B cell (primary cell): ENCODE results near the gene TIA1. TPM values are rescaled to one million over a fixed set of nuclear protein-coding genes. Genes with fewer than 3 reads are reported as not detected.

Experiments
- ATAC-seq: fragments of 200-7000 bp; cut with Tn5 transposase; one replicate; pipeline ENCODE4 v1.10.0; 2021; ENCODE audit warnings: low read depth, mild to moderate bottlenecking, moderate number of reproducible peaks, moderate library complexity
- CTCF ChIA-PET: fragments of 350-600 bp; sonication (Branson Sonifier 250); formaldehyde crosslinking; loops from one replicate; lab custom pipeline; 2021; ENCODE audit warnings: antibody characterized with exemption, inconsistent platforms; lab: Charles Lee
- POLR2A ChIA-PET: fragments of 350-600 bp; sonication (Branson Sonifier 250); formaldehyde crosslinking; loops from one replicate; lab custom pipeline; 2021; ENCODE audit warnings: antibody characterized with exemption; lab: Charles Lee
- DNase-seq: peaks from one replicate; pipeline ENCODE4 v3.0.0; 2013
- H2AFZ ChIP-seq: 2 replicates; pipeline ENCODE4 v1.6.1; 2012; ENCODE audit warnings: mild to moderate bottlenecking, low read depth, low read length; ENCODE audit not compliant: insufficient read depth, poor library complexity, severe bottlenecking
- H3K27ac ChIP-seq, 2 donors: 1 replicate in 1 of 2; 2 replicates in 1 of 2; pipeline ENCODE4 v1.5.1; 2012 to 2013; ENCODE audit warnings: low read length in 2 of 2, mild to moderate bottlenecking in 2 of 2, moderate library complexity in 1 of 2
- H3K27me3 ChIP-seq, 4 experiments: fragments of 200-600 bp in 1 of 4; sonication (generic) in 1 of 4; replicated peaks in 1 of 4; 1 replicate in 2 of 4; 2 replicates in 2 of 4; pipeline versions ENCODE4 v1.6.1 to v1.7.0; 2013 to 2016; ENCODE audit warnings: low read length in 3 of 4, mild to moderate bottlenecking in 2 of 4, mixed read lengths in 1 of 4, moderate library complexity in 1 of 4; ENCODE audit not compliant: insufficient read depth in 4 of 4, control insufficient read depth in 3 of 4; ENCODE audit errors: control extremely low read depth in 1 of 4
- H3K36me3 ChIP-seq, 2 experiments: replicated peaks in 1 of 2; 1 replicate in 1 of 2; 2 replicates in 1 of 2; pipeline versions ENCODE4 v1.6.1 to v1.7.1; 2013; ENCODE audit warnings: low read length in 1 of 2; ENCODE audit not compliant: insufficient read depth in 2 of 2, control insufficient read depth in 1 of 2; ENCODE audit errors: control extremely low read depth in 1 of 2, extremely low read depth in 1 of 2
- H3K4me1 ChIP-seq, 2 donors: fragments of 200-600 bp in 1 of 2; sonication (generic) in 1 of 2; 1 replicate in 1 of 2; 2 replicates in 1 of 2; pipeline versions ENCODE4 v1.5.1 to v1.6.1; 2013 to 2017; ENCODE audit warnings: low read length in 2 of 2; ENCODE audit not compliant: control insufficient read depth in 2 of 2, insufficient read depth in 2 of 2
- H3K4me2 ChIP-seq: replicated peaks from 2 replicates; pipeline ENCODE3; 2012; ENCODE audit warnings: mild to moderate bottlenecking, low read depth, low read length; ENCODE audit not compliant: poor library complexity, severe bottlenecking
- H3K4me3 ChIP-seq, 5 experiments: fragments of 200-600 bp in 1 of 5; sonication (generic) in 1 of 5; 1 replicate in 3 of 5; 2 replicates in 2 of 5; pipeline versions ENCODE4 v1.5.1 to v1.7.0; 2011 to 2016; ENCODE audit warnings: low read length in 4 of 5, mild to moderate bottlenecking in 4 of 5, low read depth in 2 of 5, control low read depth in 1 of 5, moderate library complexity in 1 of 5; ENCODE audit not compliant: insufficient read depth in 1 of 5; ENCODE audit errors: control extremely low read depth in 1 of 5, extremely low read depth in 1 of 5
- H3K79me2 ChIP-seq: fragments of 200-600 bp; sonication (generic); one replicate; pipeline ENCODE4 v1.6.0; 2016; ENCODE audit warnings: low read length; ENCODE audit not compliant: control insufficient read depth, insufficient read depth
- H3K9ac ChIP-seq: fragments of 200-600 bp; sonication (generic); 2 replicates; pipeline ENCODE4 v1.6.1; 2017; ENCODE audit warnings: mild to moderate bottlenecking, low read length, moderate library complexity
- H3K9me3 ChIP-seq, 3 donors: one replicate each; pipeline versions ENCODE4 v1.6.1 to v1.7.1; 2013; ENCODE audit warnings: low read length in 2 of 3; ENCODE audit not compliant: control insufficient read depth in 2 of 3, insufficient read depth in 1 of 3; ENCODE audit errors: control extremely low read depth in 1 of 3
- H4K20me1 ChIP-seq: 2 replicates; pipeline ENCODE4 v1.6.0; 2012; ENCODE audit warnings: mild to moderate bottlenecking, low read length; ENCODE audit not compliant: insufficient read depth, control insufficient read depth, poor library complexity, severe bottlenecking
- H3K27ac Mint-ChIP-seq: one replicate; pipeline ENCODE4 v1.8.0; 2021; ENCODE audit warnings: mixed read lengths
- H3K27me3 Mint-ChIP-seq: one replicate; pipeline ENCODE4 v1.8.0; 2021; ENCODE audit warnings: mixed read lengths
- H3K4me1 Mint-ChIP-seq: one replicate; pipeline ENCODE4 v1.8.0; 2021; ENCODE audit warnings: mixed read lengths
- H3K4me3 Mint-ChIP-seq: one replicate; pipeline ENCODE4 v1.8.0; 2021; ENCODE audit warnings: mixed read lengths
- H3K9me3 Mint-ChIP-seq: one replicate; pipeline ENCODE4 v1.8.0; 2022; ENCODE audit warnings: mixed read lengths; ENCODE audit not compliant: insufficient read depth
- EZH2 ChIP-seq: IDR thresholded peaks from 2 replicates; pipeline ENCODE4 v1.6.1; 2012; ENCODE audit warnings: borderline replicate concordance, low read depth, mild to moderate bottlenecking, moderate library complexity, low read length; ENCODE audit not compliant: insufficient read depth, poor library complexity, severe bottlenecking
- WGBS: methylation state at CpG from one replicate; pipeline ENCODE4 v1.1.5; 2013; ENCODE audit warnings: missing lambda C conversion rate; ENCODE audit not compliant: insufficient coverage; 5-methylcytosine and 5-hydroxymethylcytosine counted together
- intact Hi-C: fragments of 100-400 bp; cut with micrococcal nuclease; formaldehyde crosslinking; loops from one replicate; pipeline ENCODE4 v1.10.0; 2022
- polyA plus RNA-seq: library from polyadenylated mRNA; depleted of rRNA; stranded (reverse); fragments of >200 nt; gene quantifications from 2 replicates; pipeline ENCODE4 v1.2.3, GENCODE V29; 2012
- total RNA-seq, 2 donors: library from RNA; stranded (reverse); fragments of 120-200 nt in 1 of 2; gene quantifications; 1 replicate in 1 of 2; 2 replicates in 1 of 2; pipeline versions ENCODE4 v1.2.3 to v1.2.4, GENCODE V29; 2013 to 2022
- TF ChIP-seq, protein P1 (sequence below): fragments of 200-600 bp; IDR thresholded peaks from one replicate; pipeline ENCODE4 v1.8.0; 2022; ENCODE audit warnings: antibody characterized with exemption, mild to moderate bottlenecking

The TIA1 gene
- total and polyA plus RNA-seq, 2 donors (not counting 1 experiment from before 2014, with no cell fraction given) = 113 to 214 TPM

GRCh38 chr2:70242552-70242951 is 5.9 kb downstream of the TIA1 start:
- Histone ChIP-seq H2AFZ (no peak overlapping the region), H3K4me3 (no peak overlapping the region), H3K79me2 (peaks cover 100% of the 10 kb centered on the region), H4K20me1 (peaks cover 61% of the 10 kb centered on the region), H3K4me2 (no peak overlapping the region), H3K27me3 (no peaks in the 10 kb centered on the region), H3K9me3 (no peaks in the 10 kb centered on the region), H3K27ac (no peak overlapping the region), H3K9ac (no peak overlapping the region), H3K36me3 (peaks cover 3 to 21% of the 10 kb centered on the region in 2 experiments), H3K4me1 (peaks cover 24 to 29% of the 10 kb centered on the region in 2 donors)
- peaks cover 48% of the 10 kb centered on the region for H3K4me1 Mint-ChIP-seq
- TF ChIP-seq EZH2 = no peak
- TF ChIP-seq, protein P1, sequence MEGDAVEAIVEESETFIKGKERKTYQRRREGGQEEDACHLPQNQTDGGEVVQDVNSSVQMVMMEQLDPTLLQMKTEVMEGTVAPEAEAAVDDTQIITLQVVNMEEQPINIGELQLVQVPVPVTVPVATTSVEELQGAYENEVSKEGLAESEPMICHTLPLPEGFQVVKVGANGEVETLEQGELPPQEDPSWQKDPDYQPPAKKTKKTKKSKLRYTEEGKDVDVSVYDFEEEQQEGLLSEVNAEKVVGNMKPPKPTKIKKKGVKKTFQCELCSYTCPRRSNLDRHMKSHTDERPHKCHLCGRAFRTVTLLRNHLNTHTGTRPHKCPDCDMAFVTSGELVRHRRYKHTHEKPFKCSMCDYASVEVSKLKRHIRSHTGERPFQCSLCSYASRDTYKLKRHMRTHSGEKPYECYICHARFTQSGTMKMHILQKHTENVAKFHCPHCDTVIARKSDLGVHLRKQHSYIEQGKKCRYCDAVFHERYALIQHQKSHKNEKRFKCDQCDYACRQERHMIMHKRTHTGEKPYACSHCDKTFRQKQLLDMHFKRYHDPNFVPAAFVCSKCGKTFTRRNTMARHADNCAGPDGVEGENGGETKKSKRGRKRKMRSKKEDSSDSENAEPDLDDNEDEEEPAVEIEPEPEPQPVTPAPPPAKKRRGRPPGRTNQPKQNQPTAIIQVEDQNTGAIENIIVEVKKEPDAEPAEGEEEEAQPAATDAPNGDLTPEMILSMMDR = no peak
- H3K27ac Mint-ChIP-seq = peak overlapping the region; percentile 43
- POLR2A ChIA-PET = no interaction called here
- DNase-seq = no peak
- CTCF ChIA-PET = no interaction called here
- intact Hi-C loops = no loop called here
- WGBS = 100% methylated on average over 1 of the region's 4 CpGs
- H3K4me3 Mint-ChIP-seq = no peak overlapping the region
- ATAC-seq = no peak
- no peaks in the 10 kb centered on the region for H3K9me3 Mint-ChIP-seq
- H3K27me3 Mint-ChIP-seq = no peaks in the 10 kb centered on the region

GRCh38 chr2:70241340-70241739 is 7.1 kb downstream of the TIA1 start:
- Mint-ChIP-seq H3K27ac (no peak overlapping the region), H3K9me3 (no peaks in the 10 kb centered on the region), H3K4me3 (no peak overlapping the region), H3K27me3 (no peaks in the 10 kb centered on the region), H3K4me1 (peaks cover 38% of the 10 kb centered on the region)
- TF ChIP-seq, protein P1 = no peak
- TF ChIP-seq EZH2 = no peak
- no peak for DNase-seq
- Histone ChIP-seq H3K27ac (no peak overlapping the region), H3K4me1 (peaks cover 17 to 19% of the 10 kb centered on the region in 2 donors), H3K79me2 (peaks cover 100% of the 10 kb centered on the region), H3K4me3 (no peak overlapping the region), H3K27me3 (no peaks in the 10 kb centered on the region), H3K4me2 (no peak overlapping the region), H4K20me1 (peaks cover 72% of the 10 kb centered on the region), H3K9me3 (no peaks in the 10 kb centered on the region), H2AFZ (no peak overlapping the region), H3K9ac (no peak overlapping the region), H3K36me3 (peaks cover 4 to 24% of the 10 kb centered on the region in 2 experiments)
- ATAC-seq = no peak
- ChIA-PET POLR2A (interaction anchor here (0.6 to 0.7 kb wide), 2 partner anchors 62 to 1683 kb away, joined by 3 to 4 read pairs; no protein-coding TSS in a partner anchor), CTCF (interaction anchor here (1.3 kb wide), 1 partner anchor 52 kb away, joined by 4 read pairs; the partner anchor contains the start of gene SNRPG)
- intact Hi-C loops = no loop called here
- 97% methylated on average over 5 of the region's 8 CpGs for WGBS
